GM13976 (cell line): ENCODE measurements around the gene KAT14.
"Not testable (repeated sequence)": the region's sequence is repeated elsewhere in the genome, so short reads cannot be mapped to it uniquely, and the experiment has no call there.

Experiments used
- DNase-seq: peaks from one replicate; pipeline ENCODE4 v3.0.0; 2012; ENCODE audit warnings: low spot score
- in situ Hi-C: fragments of 300-500 bp; cut with MboI; formaldehyde crosslinking; loops from one replicate; pipeline ENCODE4 v1.12.0; 2022; ENCODE audit warnings: low sequenced_read_pairs, mixed read lengths, inconsistent platforms; ENCODE audit not compliant: unreplicated experiment
- TF ChIP-seq, protein P1 (sequence below): IDR thresholded peaks from 2 replicates; pipeline ENCODE4 v1.5.1; 2012; ENCODE audit warnings: borderline replicate concordance, mild to moderate bottlenecking; ENCODE audit not compliant: insufficient read depth; ENCODE audit errors: extremely low read depth, missing control alignments, control extremely low read depth

KAT14 gene

DNA sequence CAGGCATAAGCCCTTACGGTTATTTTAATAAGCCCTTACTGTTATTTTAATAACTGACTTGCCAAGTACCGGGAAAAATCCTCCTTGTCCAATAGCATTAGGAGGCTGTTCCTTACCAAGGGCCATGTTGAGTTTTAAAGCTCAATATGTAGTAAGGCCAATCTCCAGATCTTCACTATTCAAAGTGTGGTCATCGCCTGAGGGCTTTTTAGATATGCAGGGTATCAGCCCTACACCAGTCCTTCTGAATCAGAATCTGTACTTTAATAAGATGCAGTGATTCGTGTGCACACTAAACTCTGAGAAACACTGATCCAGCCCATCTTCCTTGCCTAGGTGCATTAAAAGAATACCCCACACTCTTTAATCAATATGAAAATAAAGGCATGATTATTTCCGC lies 77.9 kb downstream of the KAT14 start:
- TF ChIP-seq, protein P1, sequence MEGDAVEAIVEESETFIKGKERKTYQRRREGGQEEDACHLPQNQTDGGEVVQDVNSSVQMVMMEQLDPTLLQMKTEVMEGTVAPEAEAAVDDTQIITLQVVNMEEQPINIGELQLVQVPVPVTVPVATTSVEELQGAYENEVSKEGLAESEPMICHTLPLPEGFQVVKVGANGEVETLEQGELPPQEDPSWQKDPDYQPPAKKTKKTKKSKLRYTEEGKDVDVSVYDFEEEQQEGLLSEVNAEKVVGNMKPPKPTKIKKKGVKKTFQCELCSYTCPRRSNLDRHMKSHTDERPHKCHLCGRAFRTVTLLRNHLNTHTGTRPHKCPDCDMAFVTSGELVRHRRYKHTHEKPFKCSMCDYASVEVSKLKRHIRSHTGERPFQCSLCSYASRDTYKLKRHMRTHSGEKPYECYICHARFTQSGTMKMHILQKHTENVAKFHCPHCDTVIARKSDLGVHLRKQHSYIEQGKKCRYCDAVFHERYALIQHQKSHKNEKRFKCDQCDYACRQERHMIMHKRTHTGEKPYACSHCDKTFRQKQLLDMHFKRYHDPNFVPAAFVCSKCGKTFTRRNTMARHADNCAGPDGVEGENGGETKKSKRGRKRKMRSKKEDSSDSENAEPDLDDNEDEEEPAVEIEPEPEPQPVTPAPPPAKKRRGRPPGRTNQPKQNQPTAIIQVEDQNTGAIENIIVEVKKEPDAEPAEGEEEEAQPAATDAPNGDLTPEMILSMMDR = no peak
- DNase-seq = no peak
- in situ Hi-C loops = loop anchor here (25.0 kb wide), 1 partner anchor 103 kb away; no protein-coding TSS in a partner anchor

DNA sequence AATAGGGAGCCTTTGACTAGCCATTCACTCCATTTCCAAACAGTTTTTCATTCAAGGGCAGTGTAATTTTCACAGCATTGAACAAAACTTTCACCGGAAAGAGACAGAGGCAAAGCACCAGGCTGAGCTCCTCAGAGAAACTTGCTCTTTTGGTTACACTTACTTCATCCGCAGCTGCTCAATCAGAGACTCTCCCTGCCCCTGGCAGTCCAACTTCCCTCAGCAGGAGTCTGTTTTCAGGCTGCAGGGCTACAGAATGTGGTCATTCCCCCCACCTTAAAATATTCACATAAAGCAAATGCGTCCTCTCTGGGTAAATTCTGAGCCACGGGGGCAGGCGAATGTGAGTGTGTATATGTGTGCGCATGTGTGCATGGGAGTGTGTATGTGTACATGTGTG lies 80.6 kb downstream of the KAT14 start:
- in situ Hi-C loops = loop anchor here (25.0 kb wide), 1 partner anchor 106 kb away; no protein-coding TSS in a partner anchor
- DNase-seq = no peak
- TF ChIP-seq, protein P1 = no peak

DNA sequence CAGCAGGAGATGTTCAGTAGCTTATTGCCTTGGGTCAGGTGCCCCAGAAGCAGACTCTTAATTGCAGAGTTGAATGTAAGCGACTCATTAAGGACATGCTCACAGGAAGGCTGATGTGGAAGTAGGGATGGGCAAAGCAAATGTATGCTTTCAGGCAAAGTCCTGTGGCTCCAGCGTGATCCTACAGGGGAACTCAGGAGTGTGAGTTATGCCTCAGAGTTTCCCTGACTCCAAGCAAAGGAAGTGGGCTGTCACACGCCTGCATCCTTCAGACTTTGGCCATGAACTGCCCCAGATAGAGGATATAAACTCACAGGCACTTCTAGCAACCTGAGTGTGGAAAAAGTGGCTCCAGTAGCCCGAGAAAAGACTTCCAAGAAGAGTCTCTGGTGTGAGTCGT lies 85.7 kb downstream of the KAT14 start:
- TF ChIP-seq, protein P1 = no peak
- DNase-seq = no peak
- in situ Hi-C loops = loop anchor here (25.0 kb wide), 1 partner anchor 111 kb away; no protein-coding TSS in a partner anchor

DNA sequence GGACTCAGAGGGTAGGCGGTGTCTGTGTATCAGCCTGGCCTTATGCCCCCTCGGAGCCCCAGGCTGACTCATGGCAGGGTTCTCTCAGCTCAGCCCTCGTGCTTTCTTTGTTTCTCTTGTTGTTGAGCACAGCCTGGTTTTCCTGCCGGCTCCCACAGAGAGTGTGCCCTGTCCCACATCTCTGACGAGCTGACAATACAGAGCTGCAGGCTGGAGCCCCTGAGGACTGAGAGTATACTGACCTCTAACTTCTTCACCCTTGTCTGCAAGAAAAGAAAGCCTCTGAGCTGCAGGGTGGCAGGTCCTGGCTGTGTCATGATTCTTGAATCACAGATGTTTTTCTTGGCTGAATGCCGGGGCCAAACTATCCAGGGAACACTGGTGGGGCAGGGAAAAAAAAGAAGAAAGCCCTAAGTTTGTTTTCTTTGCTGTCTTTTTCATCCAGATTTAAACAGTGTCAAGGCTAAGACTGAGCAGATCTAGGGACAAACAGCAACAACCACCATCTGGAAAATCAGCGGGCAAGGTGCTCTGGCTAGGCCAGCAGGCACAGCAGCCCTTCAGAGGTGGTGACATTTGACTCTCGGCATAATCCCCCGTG lies 87.4 kb downstream of the KAT14 start:
- TF ChIP-seq, protein P1 = no peak
- DNase-seq = no peak
- in situ Hi-C loops = loop anchor here (25.0 kb wide), 1 partner anchor 113 kb away; no protein-coding TSS in a partner anchor

DNA sequence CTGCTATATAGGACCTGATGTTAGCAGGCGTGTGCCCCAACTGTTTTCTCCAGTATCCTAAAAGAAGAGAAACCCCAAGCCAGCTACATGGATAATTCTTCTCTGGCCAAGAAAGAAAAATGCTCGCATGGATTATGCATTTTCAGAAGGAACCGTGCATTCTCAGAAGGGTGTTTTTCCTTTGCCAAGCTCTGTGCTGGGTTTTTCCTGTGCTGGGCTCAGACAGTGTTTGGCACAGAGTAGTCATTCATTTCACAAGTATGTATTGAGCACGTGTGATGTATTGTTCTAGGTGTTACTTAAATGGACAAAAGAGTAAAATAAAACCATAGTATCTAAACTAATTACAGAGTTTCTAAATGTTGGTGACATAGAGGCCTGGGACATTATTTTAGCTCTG lies 88.0 kb downstream of the KAT14 start:
- no peak for DNase-seq
- TF ChIP-seq, protein P1 = no peak
- in situ Hi-C loops = no loop called here

DNA sequence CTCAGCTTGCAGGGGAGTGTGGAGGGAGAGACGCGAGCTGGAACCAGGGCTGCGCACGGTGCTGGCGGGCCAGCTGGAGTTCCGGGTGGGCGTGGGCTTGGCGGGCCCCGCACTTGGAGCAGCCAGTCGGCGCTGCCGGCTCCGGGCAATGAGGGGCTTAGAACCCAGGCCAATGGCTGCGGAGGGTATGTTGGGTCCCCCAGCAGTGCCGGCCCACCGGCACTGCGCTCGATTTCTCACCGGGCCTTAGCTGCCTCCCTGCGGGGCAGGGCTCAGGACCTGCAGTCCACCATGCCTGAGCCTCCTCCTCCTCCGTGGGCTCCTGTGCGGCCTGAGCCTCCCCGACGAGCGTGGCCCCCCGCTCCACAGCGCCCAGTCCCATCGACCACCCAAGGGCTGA lies 89.1 kb downstream of the KAT14 start:
- in situ Hi-C loops, DNase-seq: not testable (repeated sequence)

DNA sequence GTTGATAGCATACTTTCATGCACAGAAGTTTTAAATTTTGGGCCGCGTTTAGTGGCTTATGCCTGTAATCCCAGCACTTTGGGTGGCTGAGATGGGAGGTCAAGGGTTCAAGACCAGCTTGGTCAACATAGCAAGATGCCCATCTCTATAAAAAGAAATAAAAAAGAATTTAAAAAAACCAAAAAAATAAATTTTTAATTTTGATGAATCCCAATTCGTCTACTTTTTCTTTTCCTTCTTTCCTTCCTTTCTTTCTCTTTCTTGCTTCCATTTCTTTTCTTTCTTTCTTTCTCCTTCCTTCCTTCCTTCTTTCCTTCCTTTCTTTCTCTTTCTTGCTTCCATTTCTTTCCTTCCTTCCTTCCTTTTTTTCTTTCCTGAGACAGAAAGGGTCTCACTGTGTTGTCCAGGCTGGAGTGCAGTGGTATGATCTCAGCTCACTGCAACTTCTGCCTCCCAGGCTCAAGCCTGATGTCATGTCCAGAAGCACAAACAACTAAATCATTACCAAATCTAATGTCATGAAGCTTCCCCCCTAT lies 95.8 kb downstream of the KAT14 start:
- TF ChIP-seq, protein P1 = no peak
- DNase-seq = no peak
- in situ Hi-C loops = no loop called here
